ENCODE results near the gene CREG1. TPM values are rescaled to one million over a fixed set of nuclear protein-coding genes. Genes with fewer than 3 reads are reported as not detected.

Gene CREG1
- total RNA-seq, 1 donor from 2014 or later = 36.0 TPM

DNA sequence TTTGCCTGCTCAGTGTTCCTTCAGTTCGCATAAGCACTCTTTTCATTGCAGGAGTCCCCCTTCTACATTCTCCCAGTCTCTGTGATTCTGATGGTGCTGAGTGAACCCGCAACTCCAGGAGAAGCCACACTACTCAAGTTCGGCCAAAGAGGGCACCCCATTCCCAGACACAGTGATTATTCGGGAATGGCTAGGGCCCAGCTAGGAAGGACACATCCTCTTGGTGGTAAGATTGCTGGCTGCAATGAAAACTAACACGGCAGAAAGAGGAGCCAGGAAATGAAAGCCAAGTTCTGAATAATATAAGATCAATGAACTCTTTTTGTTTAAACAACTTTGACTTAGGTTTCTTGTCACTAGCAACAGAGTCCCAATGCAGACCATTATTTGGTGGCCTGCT lies 14.9 kb downstream of the CREG1 start:
- H3K79me2 ChIP-seq (ENCODE audit: insufficient read depth, low read length) = no peaks in the 10 kb centered on the region
- H3K4me1 ChIP-seq (ENCODE audit: insufficient read depth, low read length) = no peaks in the 10 kb centered on the region
- no peaks in the 10 kb centered on the region for H3K36me3 Mint-ChIP-seq (ENCODE audit: low read depth, unreplicated experiment)
- no peaks in the 10 kb centered on the region for H3K36me3 ChIP-seq (ENCODE audit: insufficient read depth, low read length)
- no peak overlapping the region for H3K4me3 ChIP-seq (ENCODE audit: insufficient read depth, low read depth, low read length)
- H3K27me3 ChIP-seq (ENCODE audit: insufficient read depth, low read length) = peaks cover 4% of the 10 kb centered on the region
- H4K20me1 ChIP-seq (ENCODE audit: insufficient read depth, low read length) = no peaks in the 10 kb centered on the region
- H2AFZ ChIP-seq (ENCODE audit: low read depth, low read length) = no peak overlapping the region
- no peak for TF ChIP-seq EZH2 (IDR thresholded peaks at IDR 0.05; ENCODE audit: insufficient read depth, low read length)
- TF ChIP-seq, protein P1, sequence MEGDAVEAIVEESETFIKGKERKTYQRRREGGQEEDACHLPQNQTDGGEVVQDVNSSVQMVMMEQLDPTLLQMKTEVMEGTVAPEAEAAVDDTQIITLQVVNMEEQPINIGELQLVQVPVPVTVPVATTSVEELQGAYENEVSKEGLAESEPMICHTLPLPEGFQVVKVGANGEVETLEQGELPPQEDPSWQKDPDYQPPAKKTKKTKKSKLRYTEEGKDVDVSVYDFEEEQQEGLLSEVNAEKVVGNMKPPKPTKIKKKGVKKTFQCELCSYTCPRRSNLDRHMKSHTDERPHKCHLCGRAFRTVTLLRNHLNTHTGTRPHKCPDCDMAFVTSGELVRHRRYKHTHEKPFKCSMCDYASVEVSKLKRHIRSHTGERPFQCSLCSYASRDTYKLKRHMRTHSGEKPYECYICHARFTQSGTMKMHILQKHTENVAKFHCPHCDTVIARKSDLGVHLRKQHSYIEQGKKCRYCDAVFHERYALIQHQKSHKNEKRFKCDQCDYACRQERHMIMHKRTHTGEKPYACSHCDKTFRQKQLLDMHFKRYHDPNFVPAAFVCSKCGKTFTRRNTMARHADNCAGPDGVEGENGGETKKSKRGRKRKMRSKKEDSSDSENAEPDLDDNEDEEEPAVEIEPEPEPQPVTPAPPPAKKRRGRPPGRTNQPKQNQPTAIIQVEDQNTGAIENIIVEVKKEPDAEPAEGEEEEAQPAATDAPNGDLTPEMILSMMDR (IDR thresholded peaks at IDR 0.05; ENCODE audit: insufficient read depth, low read depth, low read length) = no peak
- no peak overlapping the region for H3K27ac ChIP-seq (ENCODE audit: low read depth, low read length)
- H3K4me2 ChIP-seq (ENCODE audit: low read length) = no peak overlapping the region
- H3K4me3 Mint-ChIP-seq (ENCODE audit: unreplicated experiment) = no peak overlapping the region
- no peak overlapping the region for H3K27ac Mint-ChIP-seq (ENCODE audit: unreplicated experiment)
- DNase-seq (ENCODE audit: low read depth) (no peak), FAIRE-seq (no peak)
- H3K9ac ChIP-seq (ENCODE audit: low read length) = no peak overlapping the region
- H3K27me3 Mint-ChIP-seq (ENCODE audit: low read depth, unreplicated experiment) = peaks cover 11% of the 10 kb centered on the region
- no peaks in the 10 kb centered on the region for H3K9me3 Mint-ChIP-seq (ENCODE audit: unreplicated experiment)
- peaks cover 9% of the 10 kb centered on the region for H3K4me1 Mint-ChIP-seq (ENCODE audit: low read depth, unreplicated experiment)
- H3K9me3 ChIP-seq (ENCODE audit: insufficient read depth, low read depth, low read length) = no peaks in the 10 kb centered on the region

DNA sequence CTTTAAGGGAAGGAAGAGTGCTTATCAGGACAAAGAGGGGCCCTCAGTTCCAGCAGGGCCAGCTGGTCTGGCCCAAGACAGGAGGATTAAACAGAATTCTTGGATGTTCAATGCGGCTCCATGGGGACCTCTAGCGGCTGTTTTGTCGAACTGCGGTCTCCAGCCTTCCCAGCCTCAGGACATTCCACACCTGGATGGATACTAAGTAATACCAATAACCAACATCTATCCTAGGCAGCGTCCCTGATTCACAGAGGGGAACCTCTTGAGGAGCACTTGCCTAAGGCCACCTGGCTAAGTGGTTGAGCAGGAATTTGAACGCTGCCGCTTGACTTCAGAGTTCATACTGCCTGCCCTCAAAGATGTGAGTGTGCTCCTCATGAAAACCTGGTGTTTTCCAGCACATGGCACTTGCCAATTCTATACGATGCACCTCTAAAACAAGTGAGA lies 19.7 kb downstream of the CREG1 start:
- TF ChIP-seq, protein P1 (IDR thresholded peaks at IDR 0.05; ENCODE audit: insufficient read depth, low read depth, low read length) = peak; percentile 94
- no peak for TF ChIP-seq EZH2 (IDR thresholded peaks at IDR 0.05; ENCODE audit: insufficient read depth, low read length)
- H3K27me3 ChIP-seq (ENCODE audit: insufficient read depth, low read length) = peaks cover 5% of the 10 kb centered on the region
- no peak overlapping the region for H3K27ac Mint-ChIP-seq (ENCODE audit: unreplicated experiment)
- H2AFZ ChIP-seq (ENCODE audit: low read depth, low read length) = no peak overlapping the region
- no peak overlapping the region for H3K27ac ChIP-seq (ENCODE audit: low read depth, low read length)
- no peak overlapping the region for H3K4me3 ChIP-seq (ENCODE audit: insufficient read depth, low read depth, low read length)
- no peaks in the 10 kb centered on the region for H3K9me3 Mint-ChIP-seq (ENCODE audit: unreplicated experiment)
- H4K20me1 ChIP-seq (ENCODE audit: insufficient read depth, low read length) = no peaks in the 10 kb centered on the region
- FAIRE-seq = no peak
- H3K36me3 Mint-ChIP-seq (ENCODE audit: low read depth, unreplicated experiment) = no peaks in the 10 kb centered on the region
- DNase-seq (ENCODE audit: low read depth) = peak; percentile 9
- no peak overlapping the region for H3K4me2 ChIP-seq (ENCODE audit: low read length)
- H3K9me3 ChIP-seq (ENCODE audit: insufficient read depth, low read depth, low read length) = no peaks in the 10 kb centered on the region
- H3K9ac ChIP-seq (ENCODE audit: low read length) = no peak overlapping the region
- no peaks in the 10 kb centered on the region for H3K36me3 ChIP-seq (ENCODE audit: insufficient read depth, low read length)
- H3K4me3 Mint-ChIP-seq (ENCODE audit: unreplicated experiment) = no peak overlapping the region
- H3K27me3 Mint-ChIP-seq (ENCODE audit: low read depth, unreplicated experiment) = peaks cover 19% of the 10 kb centered on the region
- peaks cover 3% of the 10 kb centered on the region for H3K4me1 Mint-ChIP-seq (ENCODE audit: low read depth, unreplicated experiment)
- H3K79me2 ChIP-seq (ENCODE audit: insufficient read depth, low read length) = no peaks in the 10 kb centered on the region
- no peaks in the 10 kb centered on the region for H3K4me1 ChIP-seq (ENCODE audit: insufficient read depth, low read length)

DNA sequence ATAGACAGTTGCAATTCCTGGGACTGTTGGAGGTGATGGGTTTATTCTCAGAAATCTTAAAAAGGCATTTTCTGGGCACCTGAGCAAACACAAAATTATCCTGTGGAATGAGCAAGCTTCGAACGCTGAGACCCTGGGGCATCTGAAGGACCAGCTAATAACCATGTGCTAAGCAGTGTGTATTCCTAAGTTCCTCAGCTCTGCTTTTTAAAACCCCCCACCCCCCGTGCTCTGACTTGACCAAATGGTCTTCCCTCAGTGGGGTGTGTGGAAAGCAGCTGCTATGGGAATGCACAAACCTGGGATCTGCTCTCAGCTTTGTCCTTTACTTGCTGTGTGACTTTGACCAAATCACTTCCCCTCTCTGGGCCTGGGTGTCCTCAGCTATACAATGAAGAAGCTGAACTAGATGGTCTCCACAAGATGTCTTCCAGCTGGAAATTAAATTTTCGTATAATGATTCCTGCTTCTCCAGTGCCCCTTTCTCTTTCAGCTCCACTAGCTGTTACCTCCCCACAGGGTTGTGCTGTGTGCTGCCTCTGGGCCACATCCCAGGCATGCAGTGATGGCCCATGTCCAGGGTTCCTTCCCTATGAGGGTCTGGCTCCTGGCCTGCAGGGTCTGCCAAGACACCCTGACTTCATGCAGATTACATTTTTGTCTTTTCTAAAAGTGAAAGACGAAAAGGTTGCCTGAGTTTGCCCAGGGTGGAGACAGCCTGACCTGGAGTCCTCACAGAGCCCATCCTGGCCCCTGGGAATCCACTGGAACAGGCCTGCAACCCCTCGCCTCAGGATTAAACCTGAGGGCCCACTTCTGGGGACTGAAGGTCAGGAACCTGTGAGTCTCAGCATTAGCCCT lies 20.4 kb downstream of the CREG1 start:
- no peaks in the 10 kb centered on the region for H3K36me3 Mint-ChIP-seq (ENCODE audit: low read depth, unreplicated experiment)
- H3K27ac ChIP-seq (ENCODE audit: low read depth, low read length) = no peak overlapping the region
- FAIRE-seq (no peak), DNase-seq (ENCODE audit: low read depth) (no peak)
- TF ChIP-seq EZH2 (IDR thresholded peaks at IDR 0.05; ENCODE audit: insufficient read depth, low read length) = no peak
- TF ChIP-seq, protein P1 (IDR thresholded peaks at IDR 0.05; ENCODE audit: insufficient read depth, low read depth, low read length) = no peak
- H3K4me3 ChIP-seq (ENCODE audit: insufficient read depth, low read depth, low read length) = no peak overlapping the region
- no peak overlapping the region for H3K4me2 ChIP-seq (ENCODE audit: low read length)
- no peaks in the 10 kb centered on the region for H3K36me3 ChIP-seq (ENCODE audit: insufficient read depth, low read length)
- no peak overlapping the region for H3K4me3 Mint-ChIP-seq (ENCODE audit: unreplicated experiment)
- peaks cover 19% of the 10 kb centered on the region for H3K27me3 Mint-ChIP-seq (ENCODE audit: low read depth, unreplicated experiment)
- H4K20me1 ChIP-seq (ENCODE audit: insufficient read depth, low read length) = no peaks in the 10 kb centered on the region
- H3K79me2 ChIP-seq (ENCODE audit: insufficient read depth, low read length) = no peaks in the 10 kb centered on the region
- H2AFZ ChIP-seq (ENCODE audit: low read depth, low read length) = no peak overlapping the region
- H3K4me1 ChIP-seq (ENCODE audit: insufficient read depth, low read length) = no peaks in the 10 kb centered on the region
- H3K27me3 ChIP-seq (ENCODE audit: insufficient read depth, low read length) = peaks cover 5% of the 10 kb centered on the region
- H3K9me3 Mint-ChIP-seq (ENCODE audit: unreplicated experiment) = no peaks in the 10 kb centered on the region
- no peak overlapping the region for H3K9ac ChIP-seq (ENCODE audit: low read length)
- peaks cover 3% of the 10 kb centered on the region for H3K4me1 Mint-ChIP-seq (ENCODE audit: low read depth, unreplicated experiment)
- no peak overlapping the region for H3K27ac Mint-ChIP-seq (ENCODE audit: unreplicated experiment)
- H3K9me3 ChIP-seq (ENCODE audit: insufficient read depth, low read depth, low read length) = no peaks in the 10 kb centered on the region
